HG02970 (cell line): ENCODE results near the gene FAXDC2.
"Not testable (repeated sequence)": the region's sequence is repeated elsewhere in the genome, so short reads cannot be mapped to it uniquely, and the experiment has no call there.

Source experiments
- ATAC-seq: cut with Tn5 transposase; IDR thresholded peaks from one replicate; pipeline ENCODE4 v1.9.1; 2021; ENCODE audit warnings: mild to moderate bottlenecking, moderate library complexity, moderate number of reproducible peaks; ENCODE audit not compliant: unreplicated experiment, low FRiP score

The FAXDC2 gene

DNA sequence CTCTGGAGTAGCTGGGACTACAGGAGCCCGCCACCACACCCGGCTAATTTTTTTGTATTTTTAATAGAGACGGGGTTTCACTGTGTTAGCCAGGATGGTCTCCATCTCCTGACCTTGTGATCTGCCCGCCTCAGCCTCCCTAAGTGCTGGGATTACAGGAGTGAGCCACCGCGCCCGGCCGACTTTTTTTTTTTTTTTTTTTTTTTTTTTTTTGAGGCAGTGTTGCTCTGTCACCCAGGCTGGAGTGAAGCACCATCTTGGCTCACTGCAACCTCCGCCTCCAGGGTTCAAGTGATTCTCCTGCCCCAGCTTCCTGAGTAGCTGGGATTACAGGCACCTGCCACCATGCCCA lies 14.7 kb downstream of the FAXDC2 start:
- ATAC-seq: not testable (repeated sequence)

DNA sequence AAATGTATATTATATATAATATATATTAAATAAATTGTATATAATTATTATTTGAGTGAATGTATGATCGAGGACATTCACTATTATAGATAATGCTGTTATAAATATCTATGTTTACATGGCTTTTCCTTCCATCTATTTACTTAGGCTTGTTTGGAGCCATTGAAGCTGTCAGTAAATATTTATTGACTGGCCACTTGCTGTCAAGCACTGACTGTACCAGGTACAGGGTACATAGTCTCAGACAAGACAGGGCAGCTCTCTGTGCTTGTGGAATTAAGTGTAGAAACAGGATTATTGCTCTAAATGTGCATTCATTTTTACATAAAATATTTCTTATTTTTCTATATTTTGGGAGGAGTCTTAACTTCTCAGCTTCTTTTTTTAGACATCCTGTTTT lies 16.4 kb downstream of the FAXDC2 start:
- no peak for ATAC-seq

DNA sequence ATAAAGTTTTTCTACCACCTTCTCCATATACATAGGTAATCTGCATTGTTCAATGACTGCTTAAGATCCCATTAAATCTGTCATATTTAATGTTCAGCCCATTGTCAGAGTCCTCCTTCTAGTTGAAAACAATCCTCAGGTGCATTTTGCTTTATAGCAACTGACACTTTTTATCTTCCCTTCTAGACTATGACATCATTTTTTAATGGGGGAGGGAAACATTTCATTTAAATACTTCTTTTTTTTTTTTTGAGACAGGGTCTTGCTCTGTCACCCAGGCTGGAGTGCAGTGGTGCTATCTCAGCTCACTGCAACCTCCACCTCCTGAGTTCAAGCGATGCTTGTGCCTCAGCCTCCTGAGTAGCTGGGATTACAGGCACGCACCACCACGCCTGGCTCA lies 17.6 kb downstream of the FAXDC2 start:
- ATAC-seq: not testable (repeated sequence)

- ATAC-seq: no peak
Measured at GRCh38 chr5:154831451-154831850, 19.0 kb downstream of the FAXDC2 start.

DNA sequence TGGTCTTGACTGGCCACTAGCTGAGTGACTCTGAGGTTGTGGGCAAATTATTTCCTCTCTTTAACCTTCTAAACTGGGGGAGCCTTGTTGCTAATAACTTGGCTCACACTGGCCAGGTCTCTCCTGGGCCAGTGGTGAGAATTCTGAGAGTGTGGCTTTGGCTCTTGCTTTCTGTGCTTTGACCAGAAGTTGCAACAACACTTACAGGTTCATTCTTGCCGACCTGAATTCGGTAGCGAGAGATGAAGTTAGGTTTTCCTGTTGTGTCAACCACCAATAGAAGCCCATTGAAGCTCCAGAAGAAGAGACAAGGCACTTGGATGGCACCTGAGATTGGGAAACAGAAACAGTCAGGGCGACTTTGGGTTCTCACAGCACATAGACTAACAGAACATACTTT lies 19.8 kb downstream of the FAXDC2 start:
- ATAC-seq: no peak

DNA sequence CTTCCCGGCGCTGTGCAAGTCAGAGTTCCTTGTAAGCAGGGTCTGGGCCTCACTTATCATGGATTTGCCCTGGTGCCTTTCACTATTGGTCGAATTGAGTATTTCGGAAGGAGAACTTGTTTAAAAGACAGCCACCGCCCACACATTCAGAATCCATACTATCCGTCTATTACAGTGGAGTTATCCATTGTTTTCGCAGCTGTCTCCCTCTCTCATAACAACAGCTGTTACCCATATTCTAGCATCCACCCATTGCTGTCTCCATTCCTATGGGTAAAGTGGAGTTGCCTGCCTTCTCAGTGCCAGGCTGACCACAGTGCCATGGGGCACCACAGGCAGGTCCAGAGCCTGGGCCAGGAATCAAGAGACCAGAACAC lies 20.2 kb downstream of the FAXDC2 start:
- no peak for ATAC-seq

- ATAC-seq: no peak
Measured at GRCh38 chr5:154829589-154830218, 20.7 kb downstream of the FAXDC2 start.

- ATAC-seq: no peak
Measured at GRCh38 chr5:154829181-154829588, 21.2 kb downstream of the FAXDC2 start.

GRCh38 chr5:154824070-154824469 lies 26.3 kb downstream of the FAXDC2 start:
- ATAC-seq: no peak

DNA sequence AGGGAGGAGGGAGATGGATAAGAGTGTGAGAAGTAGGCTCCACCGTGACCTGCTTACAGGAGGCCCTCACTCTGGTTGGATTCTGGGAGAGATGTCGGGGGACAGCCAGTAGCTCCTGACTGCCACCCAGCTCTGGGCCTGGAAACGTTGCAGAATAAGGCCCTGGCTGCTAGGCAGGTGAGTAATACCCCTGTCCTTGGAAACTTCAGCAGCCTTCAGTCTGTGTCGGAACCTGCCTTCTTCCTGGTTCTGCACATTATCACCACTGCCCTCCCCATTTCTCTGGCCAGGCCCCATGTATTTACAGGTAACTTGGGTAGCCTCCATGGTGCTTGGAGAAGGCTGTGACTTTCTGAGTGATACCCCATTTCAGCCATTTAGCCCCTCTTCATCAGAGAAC lies 26.8 kb downstream of the FAXDC2 start:
- ATAC-seq: no peak

GRCh38 chr5:154822896-154823295 lies 27.5 kb downstream of the FAXDC2 start:
- not testable (repeated sequence) for ATAC-seq

DNA sequence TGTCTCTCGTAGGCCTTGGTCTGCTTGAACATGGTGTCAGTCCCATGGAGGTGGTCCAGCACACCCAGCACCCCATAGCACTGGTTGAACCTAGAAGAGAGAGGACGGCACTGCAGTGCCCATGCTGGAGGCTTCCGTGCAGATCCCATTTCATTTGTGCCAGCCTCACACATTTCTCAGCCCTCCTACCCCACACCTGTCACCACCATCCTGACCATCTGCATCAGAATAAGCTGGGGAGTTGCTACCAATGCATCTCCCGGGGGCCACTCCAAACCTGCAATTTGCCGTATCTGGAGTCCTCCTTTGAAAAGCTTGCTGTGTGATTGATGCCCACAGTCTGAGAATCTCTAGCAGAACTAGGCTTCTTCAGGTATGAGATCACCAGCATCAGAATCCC lies 30.0 kb downstream of the FAXDC2 start:
- no peak for ATAC-seq

- no peak for ATAC-seq
Measured at GRCh38 chr5:154819546-154819945, 30.9 kb downstream of the FAXDC2 start.

DNA sequence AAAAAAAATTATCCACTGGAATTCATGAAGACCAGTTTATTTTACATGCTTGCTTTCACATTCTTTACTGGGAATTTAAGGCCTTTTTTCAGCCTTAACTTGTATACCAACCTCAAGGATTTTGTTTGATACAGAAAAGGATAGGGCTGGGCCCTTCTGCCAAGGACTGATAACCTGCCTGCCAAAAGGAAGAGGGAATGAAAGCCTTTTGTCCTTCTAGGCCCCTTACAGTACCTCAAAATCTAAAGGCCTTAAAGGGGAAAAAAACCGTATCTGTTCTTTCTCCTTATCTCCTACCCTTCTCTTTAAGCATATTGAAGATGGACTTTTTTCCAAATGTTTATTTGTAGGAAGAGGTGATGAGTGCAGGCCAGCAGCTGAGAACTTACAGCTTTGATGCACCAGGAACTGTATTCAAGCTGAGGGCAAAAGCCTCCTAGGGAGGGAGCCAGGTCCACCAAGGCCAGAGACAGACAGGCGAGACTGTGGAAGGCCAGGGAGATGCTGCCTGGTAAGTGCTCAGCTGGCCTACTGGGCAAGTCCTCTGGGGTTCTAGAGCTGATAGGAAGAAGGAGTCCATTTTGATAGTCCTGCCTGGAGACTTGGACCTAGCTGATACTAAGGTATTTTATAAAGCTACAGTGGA lies 31.8 kb downstream of the FAXDC2 start:
- no peak for ATAC-seq

- ATAC-seq: no peak
Measured at GRCh38 chr5:154817815-154818214, 32.6 kb downstream of the FAXDC2 start.

GRCh38 chr5:154816891-154817492 lies 33.4 kb downstream of the FAXDC2 start:
- ATAC-seq: no peak

- ATAC-seq: no peak
Measured at GRCh38 chr5:154815684-154816247, 34.6 kb downstream of the FAXDC2 start.

DNA sequence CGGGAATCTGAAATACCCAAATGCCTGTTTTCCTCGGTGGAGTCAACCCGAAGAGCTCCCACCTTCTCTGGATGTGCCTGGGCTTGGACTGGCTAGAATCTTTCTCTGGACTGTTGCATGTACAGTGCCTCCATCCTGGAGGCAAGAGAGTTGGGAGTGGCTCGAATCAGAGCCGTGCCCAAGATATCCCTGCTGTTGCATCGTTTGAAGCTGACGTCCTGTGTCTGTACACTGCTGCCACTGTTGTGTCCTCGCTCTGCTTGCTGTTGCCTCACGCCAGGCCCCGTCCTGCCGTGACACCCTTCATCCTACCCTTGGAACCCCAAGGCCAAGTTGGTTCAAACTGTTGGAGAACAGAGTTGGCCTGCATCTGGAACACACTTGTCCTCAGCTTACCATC lies 35.4 kb downstream of the FAXDC2 start:
- ATAC-seq: no peak

- no peak for ATAC-seq
Measured at GRCh38 chr5:154813736-154814135, 36.7 kb downstream of the FAXDC2 start.

GRCh38 chr5:154813158-154813557 lies 37.2 kb downstream of the FAXDC2 start:
- ATAC-seq: no peak

- ATAC-seq: no peak
Measured at GRCh38 chr5:154811653-154812465, 38.5 kb downstream of the FAXDC2 start.
